ENCODE measurements around the gene SPTSSB. TPM values are rescaled to one million over a fixed set of nuclear protein-coding genes. Genes with fewer than 3 reads are reported as not detected.

The SPTSSB gene
- total and polyA plus RNA-seq, 2 experiments from 2014 or later = 5.0 to 6.9 TPM

DNA sequence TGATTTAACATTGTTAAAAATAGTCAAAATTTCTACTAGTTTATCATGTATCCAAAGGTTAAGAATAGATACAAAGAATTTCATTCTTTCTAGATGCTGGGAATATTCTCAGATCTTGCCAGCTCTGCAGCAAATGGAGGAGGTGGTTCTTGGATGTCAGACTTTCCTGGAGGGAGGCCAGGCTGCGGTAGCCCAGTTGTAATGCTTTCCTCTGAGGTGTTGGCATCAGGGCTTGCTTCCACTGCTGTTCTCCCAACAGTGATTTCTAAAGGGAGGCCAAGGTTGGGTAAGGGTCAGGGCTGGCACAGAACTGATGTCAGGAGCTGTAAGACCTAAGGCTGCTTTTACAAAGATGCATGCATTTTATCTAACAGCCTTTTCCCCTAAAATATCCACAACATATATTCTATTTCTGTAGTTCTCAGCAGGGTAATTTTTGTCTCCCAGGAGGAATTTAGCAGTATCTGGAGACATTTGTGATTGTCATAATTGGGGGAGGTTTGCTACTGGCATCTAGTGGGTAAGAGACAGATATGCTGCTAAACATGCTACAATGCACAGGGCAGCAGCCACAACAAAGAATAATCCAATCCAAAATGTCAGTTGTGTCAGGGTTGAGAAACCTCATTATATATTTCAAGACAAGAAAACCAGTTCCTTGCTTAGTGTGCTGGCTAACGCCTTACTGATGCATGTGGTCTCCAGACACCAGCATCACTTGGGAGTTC lies 42.0 kb upstream of the SPTSSB start:
- Histone ChIP-seq H3K27ac (no peak overlapping the region), H3K9me2 (replicated peaks; ENCODE audit: insufficient read depth) (no peaks in the 10 kb centered on the region), H3K4me1 (ENCODE audit: insufficient read depth) (peaks cover 3% of the 10 kb centered on the region), H3K27me3 (no peaks in the 10 kb centered on the region), H3K36me3 (replicated peaks; ENCODE audit: insufficient read depth, low read depth) (no peaks in the 10 kb centered on the region), H3K4me2 (no peak overlapping the region), H4K20me1 (ENCODE audit: insufficient read depth, poor library complexity, severe bottlenecking) (no peaks in the 10 kb centered on the region), H3K9me3 (ENCODE audit: low read depth) (no peaks in the 10 kb centered on the region), H3K79me2 (no peaks in the 10 kb centered on the region), H3K4me3 (no peak overlapping the region), H2AFZ (no peak overlapping the region)
- WGBS (ENCODE audit: low lambda C conversion rate, missing lambda C conversion rate) = 81% methylated on average over 2 of the region's 2 CpGs
- DNase-seq (ENCODE audit: low spot score) = no peak
- TF ChIP-seq, protein P1, sequence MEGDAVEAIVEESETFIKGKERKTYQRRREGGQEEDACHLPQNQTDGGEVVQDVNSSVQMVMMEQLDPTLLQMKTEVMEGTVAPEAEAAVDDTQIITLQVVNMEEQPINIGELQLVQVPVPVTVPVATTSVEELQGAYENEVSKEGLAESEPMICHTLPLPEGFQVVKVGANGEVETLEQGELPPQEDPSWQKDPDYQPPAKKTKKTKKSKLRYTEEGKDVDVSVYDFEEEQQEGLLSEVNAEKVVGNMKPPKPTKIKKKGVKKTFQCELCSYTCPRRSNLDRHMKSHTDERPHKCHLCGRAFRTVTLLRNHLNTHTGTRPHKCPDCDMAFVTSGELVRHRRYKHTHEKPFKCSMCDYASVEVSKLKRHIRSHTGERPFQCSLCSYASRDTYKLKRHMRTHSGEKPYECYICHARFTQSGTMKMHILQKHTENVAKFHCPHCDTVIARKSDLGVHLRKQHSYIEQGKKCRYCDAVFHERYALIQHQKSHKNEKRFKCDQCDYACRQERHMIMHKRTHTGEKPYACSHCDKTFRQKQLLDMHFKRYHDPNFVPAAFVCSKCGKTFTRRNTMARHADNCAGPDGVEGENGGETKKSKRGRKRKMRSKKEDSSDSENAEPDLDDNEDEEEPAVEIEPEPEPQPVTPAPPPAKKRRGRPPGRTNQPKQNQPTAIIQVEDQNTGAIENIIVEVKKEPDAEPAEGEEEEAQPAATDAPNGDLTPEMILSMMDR (IDR thresholded peaks at IDR 0.05; ENCODE audit: poor library complexity) = peak; percentile 5
- TF ChIP-seq EZH2phosphoT487 (IDR thresholded peaks at IDR 0.05; ENCODE audit: low read depth, severe bottlenecking, unreplicated experiment) (no peak), EZH2 (IDR thresholded peaks at IDR 0.05; ENCODE audit: borderline replicate concordance) (no peak)

DNA sequence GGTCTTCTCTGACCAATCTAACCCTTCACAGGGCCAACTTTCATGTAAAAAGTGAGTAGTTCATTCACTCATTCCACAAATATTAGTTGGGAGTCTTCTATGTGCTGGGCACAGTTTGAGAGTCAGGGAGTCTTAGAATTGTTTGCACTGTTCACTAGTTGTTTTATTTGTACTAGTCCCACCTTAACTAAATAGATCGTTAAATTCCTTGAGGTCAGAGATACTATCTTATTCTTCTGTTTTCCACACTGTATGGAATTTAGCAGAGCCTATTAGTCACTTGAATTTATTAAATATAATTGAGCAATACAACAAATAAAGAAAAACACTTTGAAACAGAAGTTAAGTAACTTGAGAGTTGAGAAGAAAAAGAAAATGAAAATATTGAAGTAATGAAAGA lies 40.8 kb upstream of the SPTSSB start:
- 40% methylated on average over 1 of the region's 1 CpG for WGBS (ENCODE audit: low lambda C conversion rate, missing lambda C conversion rate)

DNA sequence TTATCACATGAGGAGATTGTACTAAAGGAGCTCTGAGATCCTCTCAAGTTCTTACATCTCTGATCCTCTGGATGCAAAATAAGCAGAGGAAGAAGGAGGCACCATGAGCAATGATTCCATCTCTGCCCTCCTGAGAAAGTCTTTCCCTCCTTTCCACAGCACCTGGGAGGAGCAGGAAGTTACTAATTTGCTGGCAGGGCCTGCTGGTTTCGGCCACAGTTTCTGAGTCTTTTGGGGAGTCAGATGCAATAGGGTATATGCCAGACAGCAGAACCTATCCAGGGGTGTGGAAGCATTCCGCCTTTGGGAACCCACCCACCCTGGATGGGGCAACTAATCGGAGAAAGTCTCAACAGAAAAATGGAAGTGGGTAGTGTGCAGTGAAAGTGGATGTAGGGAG lies 38.5 kb upstream of the SPTSSB start:
- no peaks in the 10 kb centered on the region for H3K27me3 ChIP-seq
- H3K79me2 ChIP-seq = no peaks in the 10 kb centered on the region
- no peaks in the 10 kb centered on the region for H3K9me2 ChIP-seq (replicated peaks; ENCODE audit: insufficient read depth)
- WGBS (ENCODE audit: low lambda C conversion rate, missing lambda C conversion rate) = 85% methylated on average over 3 of the region's 3 CpGs
- H4K20me1 ChIP-seq (ENCODE audit: insufficient read depth, poor library complexity, severe bottlenecking) = no peaks in the 10 kb centered on the region
- H3K4me3 ChIP-seq = no peak overlapping the region
- H3K27ac ChIP-seq = no peak overlapping the region
- no peaks in the 10 kb centered on the region for H3K4me1 ChIP-seq (ENCODE audit: insufficient read depth)
- H2AFZ ChIP-seq = no peak overlapping the region
- H3K4me2 ChIP-seq = no peak overlapping the region
- TF ChIP-seq EZH2phosphoT487 (IDR thresholded peaks at IDR 0.05; ENCODE audit: low read depth, severe bottlenecking, unreplicated experiment) = no peak
- TF ChIP-seq, protein P1 (IDR thresholded peaks at IDR 0.05; ENCODE audit: poor library complexity) = no peak
- TF ChIP-seq EZH2 (IDR thresholded peaks at IDR 0.05; ENCODE audit: borderline replicate concordance) = no peak
- no peaks in the 10 kb centered on the region for H3K36me3 ChIP-seq (replicated peaks; ENCODE audit: insufficient read depth, low read depth)
- H3K9me3 ChIP-seq (ENCODE audit: low read depth) = no peaks in the 10 kb centered on the region
- no peak for DNase-seq (ENCODE audit: low spot score)

More for the DNA sequence above, 40.8 kb upstream of the SPTSSB start:
- Histone ChIP-seq H3K79me2 (no peaks in the 10 kb centered on the region), H2AFZ (no peak overlapping the region), H4K20me1 (ENCODE audit: insufficient read depth, poor library complexity, severe bottlenecking) (no peaks in the 10 kb centered on the region), H3K4me1 (ENCODE audit: insufficient read depth) (peaks cover 3% of the 10 kb centered on the region), H3K27me3 (no peaks in the 10 kb centered on the region), H3K9me3 (ENCODE audit: low read depth) (no peaks in the 10 kb centered on the region), H3K9me2 (replicated peaks; ENCODE audit: insufficient read depth) (no peaks in the 10 kb centered on the region), H3K27ac (peak overlapping the region; percentile 63), H3K4me2 (no peak overlapping the region), H3K36me3 (replicated peaks; ENCODE audit: insufficient read depth, low read depth) (no peaks in the 10 kb centered on the region), H3K4me3 (no peak overlapping the region)
- TF ChIP-seq, protein P1 (IDR thresholded peaks at IDR 0.05; ENCODE audit: poor library complexity) = no peak
- TF ChIP-seq EZH2 (IDR thresholded peaks at IDR 0.05; ENCODE audit: borderline replicate concordance) = no peak
- no peak for TF ChIP-seq EZH2phosphoT487 (IDR thresholded peaks at IDR 0.05; ENCODE audit: low read depth, severe bottlenecking, unreplicated experiment)
- no peak for DNase-seq (ENCODE audit: low spot score)

Measured in hepatocyte (in vitro differentiated cells).